HS-5 (cell line): ENCODE measurements around the gene ST6GALNAC5.
A peak's percentile ranks its signal among the peaks of the same experiment; 100 is the strongest.
"Not testable (repeated sequence)": the region's sequence is repeated elsewhere in the genome, so short reads cannot be mapped to it uniquely, and the experiment has no call there.

Experiments
- DNase-seq: peaks from one replicate; pipeline ENCODE4 v3.0.0-alpha.2; 2012; ENCODE audit warnings: low read depth

ST6GALNAC5 gene

DNA sequence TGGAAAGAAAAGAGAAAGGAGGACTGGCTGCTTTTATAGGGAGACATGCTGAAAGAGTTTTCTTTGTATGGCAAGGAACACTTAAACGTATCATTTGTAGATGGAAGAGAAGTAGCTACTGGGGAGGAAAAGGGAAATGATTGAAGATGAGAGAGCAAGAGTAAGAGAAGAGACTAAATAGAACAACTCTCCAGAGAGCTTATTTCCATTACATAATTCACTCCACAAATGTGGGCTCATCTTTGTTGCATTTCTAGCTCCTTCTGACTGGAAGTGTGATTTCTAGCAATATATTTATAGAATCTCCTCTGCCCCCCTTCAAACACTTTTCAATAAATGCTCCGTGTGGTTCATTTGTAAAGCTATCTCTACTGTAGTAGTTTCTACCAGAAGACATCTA lies 71.0 kb downstream of the ST6GALNAC5 start:
- DNase-seq, result no peak

DNA sequence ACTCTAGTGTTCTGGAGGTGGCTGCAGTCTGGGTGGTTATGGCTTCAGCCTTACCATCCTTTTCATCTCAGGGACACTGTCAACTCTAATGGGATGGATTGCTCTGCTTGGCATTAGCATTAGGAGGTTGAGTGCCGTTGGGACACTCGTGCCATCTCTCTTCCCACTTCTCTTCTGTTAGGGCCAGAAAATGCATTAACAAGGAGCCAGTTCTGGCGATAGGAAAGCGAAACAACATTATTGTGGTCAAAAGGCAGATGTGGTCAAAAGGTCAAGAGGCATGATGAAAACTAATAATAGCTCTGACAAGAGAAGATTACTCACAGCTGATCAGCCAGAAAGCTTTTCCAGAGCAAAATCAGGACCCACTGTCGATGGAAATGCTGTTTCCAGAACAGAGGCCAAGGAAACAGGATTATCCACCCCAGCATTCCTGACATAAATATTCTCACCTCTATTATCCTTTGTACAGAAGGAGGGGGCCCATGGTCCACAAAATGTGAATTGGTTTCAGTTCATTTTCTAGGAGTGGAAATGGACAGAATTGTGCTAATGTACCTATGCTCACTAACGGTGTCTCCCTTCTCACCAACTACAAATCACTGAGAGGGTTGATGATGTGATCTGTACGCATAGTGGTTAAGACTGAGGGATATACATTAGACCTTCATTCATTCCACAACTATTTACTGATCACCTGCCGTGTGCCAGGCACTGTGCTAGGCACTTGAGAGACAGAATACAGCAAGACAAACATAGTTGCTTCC lies 72.0 kb downstream of the ST6GALNAC5 start:
- DNase-seq, result no peak

DNA sequence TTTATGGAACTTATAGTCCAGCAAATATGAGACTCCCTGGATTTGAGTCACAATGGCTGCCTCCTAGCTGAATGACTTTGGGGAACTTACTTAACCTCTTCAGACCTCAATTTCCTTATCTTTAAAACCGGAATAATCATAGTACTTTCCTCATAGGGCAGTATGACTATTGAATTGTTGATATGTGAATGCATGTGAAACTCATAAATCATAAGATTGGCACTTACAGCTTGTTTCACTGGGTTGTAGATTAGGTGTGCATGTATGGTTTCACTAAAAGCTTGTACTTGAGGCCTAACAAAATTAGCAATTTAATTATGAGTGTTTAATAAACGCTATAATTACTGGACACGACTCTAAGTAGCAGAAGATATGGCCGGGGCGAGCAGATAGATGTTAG lies 72.5 kb downstream of the ST6GALNAC5 start:
- DNase-seq, result no peak

DNA sequence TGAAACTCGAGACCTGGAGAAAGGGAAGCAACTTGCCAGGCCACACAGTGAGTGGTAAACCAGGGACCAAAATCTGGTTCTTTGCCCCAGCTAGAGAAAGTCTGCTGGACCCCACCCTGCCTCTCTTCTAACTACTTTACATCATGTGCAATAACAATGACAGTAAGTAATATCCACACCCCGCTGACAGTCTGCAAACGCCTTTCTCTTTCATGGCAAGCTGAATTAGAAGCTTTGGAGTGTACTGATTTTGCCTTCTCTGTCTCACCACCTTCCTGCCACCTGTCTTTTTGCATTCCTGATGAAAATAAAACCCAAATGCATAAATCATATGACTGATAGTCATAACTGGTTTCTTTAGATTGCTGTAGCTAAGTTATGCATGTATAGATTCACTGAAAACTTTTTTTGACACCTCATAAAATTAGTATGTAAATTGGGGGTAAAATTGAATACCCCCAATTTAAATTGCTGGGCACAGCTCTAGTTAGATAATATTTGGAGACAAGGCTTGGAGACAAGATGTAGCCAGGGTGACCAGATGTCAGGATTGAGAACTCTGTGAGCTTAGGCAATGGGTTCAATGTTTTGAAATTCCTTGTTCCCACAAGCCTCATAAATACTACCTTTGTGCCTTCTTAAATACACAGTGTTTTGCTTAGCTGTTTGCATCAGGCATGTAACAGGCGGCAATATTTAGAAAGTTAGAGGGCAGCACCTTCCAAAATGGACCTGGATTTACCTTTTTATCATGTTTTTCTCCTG lies 73.5 kb downstream of the ST6GALNAC5 start:
- no peak for DNase-seq

DNA sequence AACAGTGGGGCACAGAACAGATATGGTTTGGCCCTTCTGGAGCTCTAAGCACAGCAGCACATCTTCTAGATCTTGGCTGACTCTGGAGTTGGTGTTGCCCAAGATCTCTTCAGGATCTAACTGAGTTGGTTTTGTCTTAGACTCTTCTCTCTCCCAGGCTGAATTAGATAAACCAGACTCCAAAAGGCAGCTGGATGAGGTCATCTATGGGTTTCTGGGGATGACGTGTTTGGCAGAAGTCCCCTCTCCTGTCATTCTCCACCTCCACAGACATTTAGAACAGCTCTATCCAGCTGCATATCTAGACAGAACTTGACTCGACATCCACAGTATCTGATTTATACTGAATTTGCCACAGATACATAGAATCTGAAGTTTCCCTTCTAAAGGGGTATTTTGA lies 75.3 kb downstream of the ST6GALNAC5 start:
- DNase-seq, result no peak

DNA sequence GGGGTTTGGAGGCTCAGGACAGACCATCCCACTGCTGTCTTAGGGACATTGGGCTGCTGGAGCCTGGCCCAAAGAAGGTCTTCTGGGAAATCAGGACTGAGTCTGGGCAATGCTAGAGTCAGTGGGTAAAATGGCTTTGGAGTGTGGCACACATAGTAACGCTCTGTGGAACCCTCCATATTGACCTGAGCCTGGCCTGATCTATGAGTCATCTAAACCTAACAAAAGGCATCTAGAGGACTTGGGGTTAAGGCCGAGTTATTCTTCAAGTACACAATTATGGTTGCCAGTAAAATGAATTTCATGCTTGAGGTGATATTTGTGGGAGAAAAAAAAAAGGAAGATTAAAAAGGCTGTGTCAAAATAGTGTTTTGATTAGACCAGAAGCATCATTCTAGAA lies 77.7 kb downstream of the ST6GALNAC5 start:
- DNase-seq, result no peak

GRCh38 chr1:76948846-76949245 lies 81.6 kb downstream of the ST6GALNAC5 start:
- no peak for DNase-seq

GRCh38 chr1:76949503-76949902 lies 82.2 kb downstream of the ST6GALNAC5 start:
- DNase-seq, result peak; percentile 76

- DNase-seq, result no peak
Measured at GRCh38 chr1:76950306-76950705, 83.0 kb downstream of the ST6GALNAC5 start.

DNA sequence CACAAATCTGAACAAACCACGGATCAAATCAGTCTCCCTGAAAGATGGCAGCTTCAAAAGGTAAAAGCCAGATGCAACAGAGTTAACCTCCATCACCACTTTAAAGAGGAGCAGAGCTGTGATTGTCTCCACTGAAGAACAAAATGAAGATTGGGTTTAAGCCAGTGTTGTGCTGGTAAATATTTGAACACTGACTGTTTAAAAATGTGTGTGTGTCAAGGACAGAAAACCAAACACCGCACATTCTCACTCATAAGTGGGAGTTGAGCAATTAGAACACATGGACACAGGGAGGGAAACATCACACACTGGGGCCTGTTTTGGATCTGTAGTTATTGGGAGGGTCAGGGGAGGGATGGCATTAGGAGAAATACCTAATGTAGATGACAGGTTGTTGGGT lies 83.9 kb downstream of the ST6GALNAC5 start:
- no peak for DNase-seq

DNA sequence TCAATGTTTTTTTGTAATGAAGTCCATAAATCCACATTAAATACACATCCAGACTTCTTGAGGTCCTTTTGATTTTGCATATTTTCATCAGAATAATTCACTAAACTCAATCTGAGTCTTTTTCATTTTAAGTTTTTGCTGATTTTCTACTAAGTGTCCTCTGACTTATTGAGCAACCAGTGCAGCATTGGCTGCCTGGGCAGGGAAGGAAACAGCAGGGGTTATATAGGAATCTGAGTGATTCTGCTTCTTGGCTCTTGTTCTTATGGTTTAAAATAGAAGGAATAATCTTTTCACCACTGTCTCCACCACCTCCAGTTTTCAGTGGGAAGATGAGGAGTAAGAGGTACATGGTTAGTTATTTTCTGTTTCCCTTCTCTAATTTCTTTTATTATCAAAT lies 88.4 kb downstream of the ST6GALNAC5 start:
- no peak for DNase-seq

- DNase-seq, result no peak
Measured at GRCh38 chr1:76957961-76958360, 90.7 kb downstream of the ST6GALNAC5 start.

DNA sequence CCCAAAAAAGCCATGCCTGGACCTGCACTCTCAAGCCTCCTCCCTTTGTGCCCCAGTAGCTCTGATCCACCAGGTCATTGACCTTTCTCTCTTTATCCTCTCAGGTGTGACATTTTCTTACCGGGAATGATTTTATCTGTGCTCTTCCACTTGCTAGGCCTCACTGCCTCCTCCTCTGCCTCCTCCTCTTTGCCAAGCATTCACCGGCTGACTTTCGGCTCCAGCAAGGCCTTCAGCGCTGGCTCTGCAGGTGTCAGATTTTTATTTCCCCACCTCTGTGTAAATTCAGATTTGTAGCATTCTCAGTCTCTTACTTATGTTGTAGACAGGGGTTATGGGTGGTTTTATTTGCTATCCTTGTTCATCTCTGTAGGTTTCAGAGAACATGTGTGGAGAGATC lies 91.5 kb downstream of the ST6GALNAC5 start:
- no peak for DNase-seq

DNA sequence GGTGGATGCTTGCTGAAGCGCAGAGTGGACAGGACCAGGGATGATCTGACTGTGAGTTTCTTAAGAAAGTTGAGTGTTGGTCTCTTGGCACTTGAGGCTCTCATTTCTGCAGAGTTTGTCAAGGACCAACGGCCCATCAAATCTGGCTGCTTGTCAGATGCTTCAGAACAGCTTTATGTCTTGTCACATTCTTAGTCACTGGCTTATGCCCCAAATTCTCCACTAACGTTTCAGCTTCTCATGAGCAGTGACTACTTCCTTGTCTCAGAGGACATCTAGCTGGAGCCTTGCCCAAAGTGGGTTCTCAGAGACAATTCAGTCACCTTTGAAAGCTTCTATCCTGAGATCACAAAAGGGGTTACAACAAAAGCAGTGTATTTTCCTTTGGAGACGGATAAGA lies 92.3 kb downstream of the ST6GALNAC5 start:
- DNase-seq, result no peak

DNA sequence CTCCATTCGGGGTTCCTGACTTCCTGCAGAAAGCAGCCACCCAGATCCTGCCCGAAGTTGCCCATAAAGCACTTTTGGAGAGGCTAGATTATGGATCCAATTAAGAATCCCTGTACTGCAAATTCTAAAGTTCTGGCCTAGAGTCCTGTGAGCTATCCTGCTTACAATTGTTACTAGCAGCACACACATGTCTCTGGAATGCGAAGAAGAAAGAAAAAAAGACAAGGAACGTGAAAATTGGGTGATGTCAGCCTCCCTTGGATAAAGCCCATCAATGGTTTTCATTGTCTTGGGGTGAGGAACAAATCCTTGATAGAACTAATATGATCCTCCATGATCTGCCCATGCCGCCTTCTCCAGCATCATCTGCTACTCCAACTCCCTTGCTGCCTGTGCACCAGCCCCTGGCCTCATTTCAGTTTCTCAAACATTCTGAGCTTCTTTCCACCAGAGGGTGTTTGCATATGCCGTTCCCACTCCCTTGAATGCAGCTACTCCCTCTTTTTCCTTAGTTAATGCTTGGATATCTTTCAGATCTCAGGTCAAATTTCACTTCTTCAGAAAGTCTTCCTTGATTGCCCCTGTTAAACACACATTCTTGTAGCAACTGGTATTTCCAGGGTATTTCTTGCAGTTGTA lies 94.0 kb downstream of the ST6GALNAC5 start:
- no peak for DNase-seq

DNA sequence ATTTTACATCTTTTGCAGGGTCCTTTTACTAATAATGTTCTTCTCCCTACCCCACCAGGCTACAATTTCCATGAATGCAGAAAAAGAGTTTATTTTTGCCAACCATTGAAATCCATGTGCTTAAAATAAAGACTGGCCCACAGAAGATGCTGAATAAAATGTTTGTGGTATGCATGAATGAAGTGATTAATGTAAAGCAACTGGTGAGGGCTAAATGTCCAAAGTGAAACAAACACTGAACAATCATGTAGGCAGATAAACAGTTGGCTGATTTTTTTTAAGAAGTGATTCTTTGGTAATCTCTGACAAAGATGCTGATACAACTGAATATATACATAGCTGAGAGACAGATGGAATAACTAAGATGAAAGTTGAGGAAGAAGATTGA lies 94.5 kb downstream of the ST6GALNAC5 start:
- DNase-seq, result no peak

- not testable (repeated sequence) for DNase-seq
Measured at GRCh38 chr1:76981267-76981666, 114.0 kb downstream of the ST6GALNAC5 start.

DNA sequence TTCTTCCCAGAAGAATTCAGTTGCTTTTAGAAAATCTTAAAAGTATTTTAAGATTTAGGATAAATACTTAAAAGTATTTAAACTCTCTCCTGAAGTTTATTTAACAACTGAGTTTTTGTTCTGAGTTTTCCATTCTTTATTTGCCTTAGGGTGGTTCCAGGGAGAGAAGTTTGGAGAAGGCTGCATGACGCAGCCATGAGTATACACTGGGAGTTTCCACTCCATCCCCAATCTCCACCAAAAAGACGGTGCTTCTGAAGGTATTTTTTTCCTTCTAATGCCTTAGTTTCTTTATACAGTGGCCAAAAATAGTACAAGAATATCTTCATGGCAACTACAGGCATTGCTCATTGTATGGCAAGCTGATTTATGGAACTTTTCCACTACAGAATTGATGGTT lies 122.7 kb downstream of the ST6GALNAC5 start:
- no peak for DNase-seq

GRCh38 chr1:76993036-76993435 lies 125.8 kb downstream of the ST6GALNAC5 start:
- no peak for DNase-seq

- peak; percentile 95 for DNase-seq
Measured at GRCh38 chr1:76998582-76999223, 131.4 kb downstream of the ST6GALNAC5 start.

GRCh38 chr1:77007675-77008074 lies 140.4 kb downstream of the ST6GALNAC5 start:
- no peak for DNase-seq

GRCh38 chr1:77010937-77011336 lies 143.7 kb downstream of the ST6GALNAC5 start:
- DNase-seq, result no peak

DNA sequence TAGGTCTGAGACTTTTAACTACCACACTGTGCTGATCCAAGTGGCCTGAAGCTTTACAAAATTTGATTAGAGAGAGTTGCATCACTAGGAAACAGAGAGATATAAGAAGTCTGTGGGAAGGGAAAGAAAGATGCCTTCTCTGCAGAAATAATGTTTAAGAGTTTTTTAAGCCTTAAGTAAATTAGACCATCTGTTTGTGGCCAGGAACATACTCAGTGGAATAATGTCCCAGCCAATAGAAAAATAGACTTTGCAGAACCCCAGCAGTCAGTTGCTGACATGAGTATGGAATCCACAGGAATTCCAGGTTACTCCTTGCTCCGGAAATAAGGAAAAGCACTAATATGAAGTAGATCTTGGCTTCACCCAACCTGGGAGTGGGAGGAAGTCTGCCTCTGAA lies 144.8 kb downstream of the ST6GALNAC5 start:
- DNase-seq, result no peak
